Activated CD4-positive, alpha-beta T cell treated with anti-CD3 and anti-CD28 coated beads, Interleukin-2, amount 10 ng/mL, durations not matched to agents 7 days and 5 days (primary cell): Measurements from ENCODE around the gene C16orf96. TPM values are rescaled to one million over a fixed set of nuclear protein-coding genes. Genes with fewer than 3 reads are reported as not detected.
A peak's percentile ranks its signal among the peaks of the same experiment; 100 is the strongest.

ENCODE experiments used
- CTCF ChIA-PET: fragments of 350-600 bp; sonication (Branson Sonifier 250); formaldehyde crosslinking; loops from one replicate; lab custom pipeline; 2021; ENCODE audit warnings: antibody characterized with exemption; lab: Charles Lee
- POLR2A ChIA-PET: fragments of 350-600 bp; sonication (Branson Sonifier 250); formaldehyde crosslinking; loops from one replicate; lab custom pipeline; 2021; ENCODE audit warnings: antibody characterized with exemption; lab: Charles Lee
- DNase-seq: peaks from one replicate; pipeline ENCODE4 v3.0.0-alpha.2; 2020
- H3K27ac Mint-ChIP-seq: one replicate; pipeline ENCODE4 v1.8.0; 2021; ENCODE audit warnings: mild to moderate bottlenecking, moderate library complexity, mixed read lengths
- H3K27me3 Mint-ChIP-seq: one replicate; pipeline ENCODE4 v1.8.0; 2021; ENCODE audit warnings: mixed read lengths
- H3K36me3 Mint-ChIP-seq: one replicate; pipeline ENCODE4 v1.8.0; 2021; ENCODE audit warnings: low read depth, mixed read lengths
- H3K4me1 Mint-ChIP-seq: one replicate; pipeline ENCODE4 v1.8.0; 2021; ENCODE audit warnings: mixed read lengths
- H3K4me3 Mint-ChIP-seq: one replicate; pipeline ENCODE4 v1.8.0; 2021; ENCODE audit warnings: mild to moderate bottlenecking, moderate library complexity, mixed read lengths
- H3K9me3 Mint-ChIP-seq: one replicate; pipeline ENCODE4 v1.8.0; 2021; ENCODE audit warnings: mixed read lengths
- total RNA-seq, 2 experiments: library from RNA; stranded (reverse); gene quantifications; one replicate each; pipeline ENCODE4 v1.2.3, GENCODE V29; 2021

C16orf96 gene
- total RNA-seq, 2 experiments from 2014 or later = 0.21 to 0.22 TPM

GRCh38 chr16:4594433-4595410 is 38.6 kb downstream of the C16orf96 start:
- Mint-ChIP-seq H3K4me3 (no peak overlapping the region), H3K36me3 (no peaks in the 10 kb centered on the region), H3K27ac (no peak overlapping the region), H3K9me3 (no peaks in the 10 kb centered on the region), H3K27me3 (peaks cover 2% of the 10 kb centered on the region), H3K4me1 (no peaks in the 10 kb centered on the region)
- DNase-seq = no peak
- POLR2A ChIA-PET = interaction anchor here (0.5 kb wide), 1 partner anchor 170 kb away, joined by 4 read pairs; no protein-coding TSS in a partner anchor
- CTCF ChIA-PET = interaction anchor here (1.1 to 1.4 kb wide), 3 partner anchors 10 to 14 kb away, joined by 3 read pairs; no protein-coding TSS in a partner anchor

GRCh38 chr16:4597174-4597573 is 41.0 kb downstream of the C16orf96 start:
- CTCF ChIA-PET = interaction anchor here (1.0 kb wide), 1 partner anchor 121 kb away, joined by 3 read pairs; the partner anchor contains the start of gene HMOX2
- DNase-seq = no peak
- no peaks in the 10 kb centered on the region for H3K36me3 Mint-ChIP-seq
- no peaks in the 10 kb centered on the region for H3K4me1 Mint-ChIP-seq
- no peaks in the 10 kb centered on the region for H3K9me3 Mint-ChIP-seq
- peaks cover 5% of the 10 kb centered on the region for H3K27me3 Mint-ChIP-seq
- POLR2A ChIA-PET = no interaction called here
- no peak overlapping the region for H3K27ac Mint-ChIP-seq
- no peak overlapping the region for H3K4me3 Mint-ChIP-seq

GRCh38 chr16:4599037-4599436 is 42.9 kb downstream of the C16orf96 start:
- Mint-ChIP-seq H3K9me3 (no peaks in the 10 kb centered on the region), H3K36me3 (no peaks in the 10 kb centered on the region), H3K27ac (no peak overlapping the region), H3K27me3 (peaks cover 5% of the 10 kb centered on the region), H3K4me3 (no peak overlapping the region), H3K4me1 (no peaks in the 10 kb centered on the region)
- ChIA-PET CTCF (interaction anchor here (1.2 kb wide), 1 partner anchor 11 kb away, joined by 6 read pairs; no protein-coding TSS in a partner anchor), POLR2A (no interaction called here)
- DNase-seq = no peak

- Mint-ChIP-seq H3K4me3 (no peak overlapping the region), H3K27ac (no peak overlapping the region), H3K27me3 (peaks cover 5% of the 10 kb centered on the region), H3K9me3 (no peaks in the 10 kb centered on the region), H3K36me3 (no peaks in the 10 kb centered on the region), H3K4me1 (no peaks in the 10 kb centered on the region)
- DNase-seq = no peak
- CTCF ChIA-PET = interaction anchor here (1.2 kb wide), 1 partner anchor 12 kb away, joined by 6 read pairs; no protein-coding TSS in a partner anchor
- POLR2A ChIA-PET = no interaction called here
These were observed 43.4 kb downstream of the C16orf96 start for GRCh38 chr16:4599545-4599944.

- CTCF ChIA-PET = no interaction called here
- no peak for DNase-seq
- Mint-ChIP-seq H3K27me3 (peaks cover 5% of the 10 kb centered on the region), H3K36me3 (no peaks in the 10 kb centered on the region), H3K27ac (peak overlapping the region; percentile 19), H3K9me3 (no peaks in the 10 kb centered on the region), H3K4me1 (no peaks in the 10 kb centered on the region), H3K4me3 (no peak overlapping the region)
- POLR2A ChIA-PET = no interaction called here
These were observed 45.1 kb downstream of the C16orf96 start for GRCh38 chr16:4601036-4601863.

GRCh38 chr16:4601864-4602186 is 45.7 kb downstream of the C16orf96 start:
- H3K27me3 Mint-ChIP-seq = peaks cover 5% of the 10 kb centered on the region
- peak overlapping the region; percentile 19 for H3K27ac Mint-ChIP-seq
- no peaks in the 10 kb centered on the region for H3K36me3 Mint-ChIP-seq
- no peak overlapping the region for H3K4me3 Mint-ChIP-seq
- no peak for DNase-seq
- ChIA-PET POLR2A (no interaction called here), CTCF (no interaction called here)
- H3K4me1 Mint-ChIP-seq = no peaks in the 10 kb centered on the region
- no peaks in the 10 kb centered on the region for H3K9me3 Mint-ChIP-seq

GRCh38 chr16:4602331-4602730 is 46.2 kb downstream of the C16orf96 start:
- no peak overlapping the region for H3K27ac Mint-ChIP-seq
- no peaks in the 10 kb centered on the region for H3K4me1 Mint-ChIP-seq
- no peak overlapping the region for H3K4me3 Mint-ChIP-seq
- H3K36me3 Mint-ChIP-seq = no peaks in the 10 kb centered on the region
- peaks cover 5% of the 10 kb centered on the region for H3K27me3 Mint-ChIP-seq
- ChIA-PET CTCF (interaction anchor here (1.0 kb wide), 1 partner anchor 11 kb away, joined by 3 read pairs; no protein-coding TSS in a partner anchor), POLR2A (no interaction called here)
- no peak for DNase-seq
- H3K9me3 Mint-ChIP-seq = no peaks in the 10 kb centered on the region

GRCh38 chr16:4603624-4604170 is 47.6 kb downstream of the C16orf96 start:
- Mint-ChIP-seq H3K4me3 (no peak overlapping the region), H3K4me1 (no peaks in the 10 kb centered on the region), H3K27me3 (peaks cover 3% of the 10 kb centered on the region), H3K27ac (no peak overlapping the region), H3K9me3 (no peaks in the 10 kb centered on the region), H3K36me3 (no peaks in the 10 kb centered on the region)
- ChIA-PET CTCF (interaction anchor here (1.0 kb wide), 1 partner anchor 12 kb away, joined by 3 read pairs; no protein-coding TSS in a partner anchor), POLR2A (no interaction called here)
- no peak for DNase-seq

- H3K27ac Mint-ChIP-seq = no peak overlapping the region
- H3K4me3 Mint-ChIP-seq = no peak overlapping the region
- no peaks in the 10 kb centered on the region for H3K9me3 Mint-ChIP-seq
- H3K36me3 Mint-ChIP-seq = no peaks in the 10 kb centered on the region
- POLR2A ChIA-PET = no interaction called here
- CTCF ChIA-PET = no interaction called here
- DNase-seq = no peak
- H3K27me3 Mint-ChIP-seq = peaks cover 3% of the 10 kb centered on the region
- no peaks in the 10 kb centered on the region for H3K4me1 Mint-ChIP-seq
These were observed 48.3 kb downstream of the C16orf96 start for GRCh38 chr16:4604401-4604800.

GRCh38 chr16:4606354-4606753 is 50.2 kb downstream of the C16orf96 start:
- Mint-ChIP-seq H3K27me3 (peaks cover 2% of the 10 kb centered on the region), H3K4me3 (no peak overlapping the region), H3K9me3 (no peaks in the 10 kb centered on the region), H3K27ac (no peak overlapping the region), H3K36me3 (no peaks in the 10 kb centered on the region), H3K4me1 (no peaks in the 10 kb centered on the region)
- CTCF ChIA-PET = no interaction called here
- POLR2A ChIA-PET = no interaction called here
- DNase-seq = no peak

- Mint-ChIP-seq H3K27ac (no peak overlapping the region), H3K4me1 (peaks cover 3% of the 10 kb centered on the region), H3K36me3 (no peaks in the 10 kb centered on the region), H3K9me3 (no peaks in the 10 kb centered on the region), H3K4me3 (no peak overlapping the region), H3K27me3 (no peaks in the 10 kb centered on the region)
- no peak for DNase-seq
- ChIA-PET POLR2A (no interaction called here), CTCF (interaction anchor here (1.2 to 1.7 kb wide), 2 partner anchors 13 to 16 kb away, joined by 3 read pairs; partner anchors contain the start of gene MGRN1)
These were observed 51.9 kb downstream of the C16orf96 start for GRCh38 chr16:4607841-4608703.

GRCh38 chr16:4608704-4608980 is 52.5 kb downstream of the C16orf96 start:
- Mint-ChIP-seq H3K9me3 (no peaks in the 10 kb centered on the region), H3K4me1 (peaks cover 4% of the 10 kb centered on the region), H3K27ac (no peak overlapping the region), H3K27me3 (no peaks in the 10 kb centered on the region), H3K36me3 (no peaks in the 10 kb centered on the region), H3K4me3 (no peak overlapping the region)
- ChIA-PET CTCF (interaction anchor here (1.2 to 1.7 kb wide), 2 partner anchors 14 to 15 kb away, joined by 3 read pairs; partner anchors contain the start of gene MGRN1), POLR2A (no interaction called here)
- DNase-seq = no peak
